Measurements from ENCODE around the gene TMC8.

Gene TMC8

GRCh38 chr17:78140169-78141051 lies 9.8 kb downstream of the TMC8 start (continued):
- peak; percentile 27; the same call in 1 of the 2 replicates for TF ChIP-seq ZBTB48 (tag by site-specific recombination; IDR thresholded peaks at IDR 0.05)
- TF ChIP-seq ZNF792 (tag by site-specific recombination; IDR thresholded peaks at IDR 0.05) = no peak
- no peak for TF ChIP-seq ZNF16 (tag by site-specific recombination; IDR thresholded peaks at IDR 0.05; ENCODE audit: low read depth)
- no peak for TF ChIP-seq ZNF280D (tag by site-specific recombination; IDR thresholded peaks at IDR 0.05)
- no peak for TF ChIP-seq CTCF (tag by site-specific recombination; IDR thresholded peaks at IDR 0.05)
- no peak for TF ChIP-seq ZIC2 (tag by site-specific recombination; IDR thresholded peaks at IDR 0.05)
- TF ChIP-seq ZNF341 (tag by site-specific recombination; IDR thresholded peaks at IDR 0.05; ENCODE audit: low read depth) = peak; percentile 68; the same call in 1 of the 2 replicates
- no peak for TF ChIP-seq ZBTB1 (tag by site-specific recombination; IDR thresholded peaks at IDR 0.05)
- TF ChIP-seq ZNF292 (tag by site-specific recombination; IDR thresholded peaks at IDR 0.05; ENCODE audit: borderline replicate concordance, low read depth) = no peak
- no peak for TF ChIP-seq ATF2 (tag by site-specific recombination; IDR thresholded peaks at IDR 0.05; ENCODE audit: low read depth)
- TF ChIP-seq ZNF830 (tag by site-specific recombination; IDR thresholded peaks at IDR 0.05; ENCODE audit: low read depth) = no peak
- TF ChIP-seq KLF8 (tag by site-specific recombination; IDR thresholded peaks at IDR 0.05) = peak; percentile 100
- no peak for TF ChIP-seq ZNF473 (tag by site-specific recombination; IDR thresholded peaks at IDR 0.05)
- no peak for TF ChIP-seq ZNF549 (tag by site-specific recombination; IDR thresholded peaks at IDR 0.05)
- no peak for TF ChIP-seq ZBTB44 (tag by site-specific recombination; IDR thresholded peaks at IDR 0.05)
- no peak for TF ChIP-seq ZNF488 (tag by site-specific recombination; IDR thresholded peaks at IDR 0.05)
- TF ChIP-seq HIC1 (tag by site-specific recombination; IDR thresholded peaks at IDR 0.05) = no peak; the same call in 1 of the 2 replicates
- TF ChIP-seq ZNF18 (tag by site-specific recombination; IDR thresholded peaks at IDR 0.05) = no peak
- TF ChIP-seq ZNF624 (tag by site-specific recombination; IDR thresholded peaks at IDR 0.05) = no peak
